Neural crest cell (in vitro differentiated cells): ENCODE measurements around the gene SLC38A2. TPM values are rescaled to one million over a fixed set of nuclear protein-coding genes. Genes with fewer than 3 reads are reported as not detected.

Source experiments
- DNase-seq: peaks from one replicate; pipeline ENCODE4 v3.0.0; 2021; ENCODE audit warnings: low read depth, mixed read lengths, low spot score
- H3K27ac Mint-ChIP-seq: one replicate; pipeline ENCODE4 v1.8.0; 2021; ENCODE audit warnings: mild to moderate bottlenecking, mixed read lengths; ENCODE audit not compliant: unreplicated experiment
- H3K27me3 Mint-ChIP-seq: 2 replicates; pipeline ENCODE4 v1.8.0; 2021; ENCODE audit warnings: low read depth, mild to moderate bottlenecking, mixed read lengths
- H3K36me3 Mint-ChIP-seq: 2 replicates; pipeline ENCODE4 v1.8.0; 2021; ENCODE audit warnings: low read depth, mild to moderate bottlenecking, mixed read lengths
- H3K4me1 Mint-ChIP-seq: 2 replicates; pipeline ENCODE4 v1.8.0; 2021; ENCODE audit warnings: mixed read lengths
- H3K4me3 Mint-ChIP-seq: one replicate; pipeline ENCODE4 v1.8.0; 2021; ENCODE audit warnings: mild to moderate bottlenecking, mixed read lengths
- H3K9me3 Mint-ChIP-seq: 2 replicates; pipeline ENCODE4 v1.8.0; 2021; ENCODE audit warnings: mixed read lengths
- CTCF ChIP-seq: fragments of 200-600 bp; sonication (generic); conservative IDR thresholded peaks from 2 replicates; pipeline ENCODE4 v1.5.0; 2021; ENCODE audit warnings: antibody characterized with exemption, mild to moderate bottlenecking
- total RNA-seq: library from RNA; stranded (reverse); gene quantifications from 2 replicates; pipeline ENCODE4 v1.2.1, GENCODE V29; 2021

Gene SLC38A2
- total RNA-seq, 1 donor from 2014 or later, result 186 TPM

- no peak overlapping the region for H3K4me3 Mint-ChIP-seq
- H3K36me3 Mint-ChIP-seq, result no peaks in the 10 kb centered on the region
- TF ChIP-seq CTCF, result no peak
- H3K27ac Mint-ChIP-seq, result no peak overlapping the region
- peaks cover 7% of the 10 kb centered on the region for H3K4me1 Mint-ChIP-seq
- H3K9me3 Mint-ChIP-seq, result peaks cover 7% of the 10 kb centered on the region
- no peak for DNase-seq
- H3K27me3 Mint-ChIP-seq, result no peaks in the 10 kb centered on the region
Measured at GRCh38 chr12:46318037-46318436, 54.5 kb downstream of the SLC38A2 start.

Other genes with a start within 250 kb of the SLC38A2 start
- 129 and 135 TPM in 2 replicates for gene SLC38A1, start 103.7 kb downstream of the SLC38A2 start, total RNA-seq